OCI-LY3 (cell line): ENCODE results near the gene RPS28.
A peak's percentile ranks its signal among the peaks of the same experiment; 100 is the strongest.

Source experiments
- H2AFZ ChIP-seq: fragments of 200-600, 300-600 bp; shearing (Covaris generic); 2 replicates; pipeline ENCODE4 v1.6.0; 2014; ENCODE audit warnings: antibody characterized with exemption, low read depth, low read length
- H3K27ac ChIP-seq: fragments of 200-600, 300-600 bp; sonication (generic); 2 replicates; pipeline ENCODE4 v1.5.1; 2014; ENCODE audit warnings: mild to moderate bottlenecking, low read length, moderate library complexity, mixed read lengths
- H3K27me3 ChIP-seq: fragments of 200-600, 300-600 bp; sonication (generic); 2 replicates; pipeline ENCODE4 v1.6.1; 2014; ENCODE audit warnings: low read depth, low read length, mixed read lengths
- H3K36me3 ChIP-seq: fragments of 200-600, 300-600 bp; sonication (generic); replicated peaks from 2 replicates; pipeline ENCODE3; 2014; ENCODE audit warnings: low read depth, low read length, mixed read lengths
- H3K4me1 ChIP-seq: fragments of 300-600, 200-600 bp; sonication (generic); 2 replicates; pipeline ENCODE4 v1.6.1; 2014; ENCODE audit warnings: low read length, mixed read lengths
- H3K4me2 ChIP-seq: fragments of 200-600, 300-600 bp; sonication (generic); 2 replicates; pipeline ENCODE4 v1.6.1; 2014; ENCODE audit warnings: low read length, mixed read lengths
- H3K4me3 ChIP-seq: fragments of 300-600, 200-600 bp; sonication (generic); 2 replicates; pipeline ENCODE4 v1.5.1; 2014; ENCODE audit warnings: antibody characterized with exemption, mild to moderate bottlenecking, low read length, moderate library complexity
- H3K79me2 ChIP-seq: fragments of 300-600, 200-600 bp; shearing (Covaris generic); 2 replicates; pipeline ENCODE4 v1.6.1; 2014; ENCODE audit warnings: mild to moderate bottlenecking, low read length, mixed read lengths
- H3K9ac ChIP-seq: fragments of 300-600, 200-600 bp; shearing (Covaris generic); 2 replicates; pipeline ENCODE4 v1.6.0; 2014; ENCODE audit warnings: mild to moderate bottlenecking, low read length, moderate library complexity
- H3K9me3 ChIP-seq: fragments of 200-600, 300-600 bp; shearing (Covaris generic); 2 replicates; pipeline ENCODE4 v1.6.1; 2014; ENCODE audit warnings: low read length, mixed read lengths; ENCODE audit not compliant: insufficient read depth
- H4K20me1 ChIP-seq: fragments of 200-600, 300-600 bp; sonication (generic); 2 replicates; pipeline ENCODE4 v1.6.1; 2016; ENCODE audit warnings: low read length, mixed read lengths; ENCODE audit not compliant: insufficient read depth
- CTCF ChIP-seq: fragments of 200-600, 300-600 bp; sonication (generic); IDR thresholded peaks from 2 replicates; pipeline ENCODE4 v1.5.1; 2014; ENCODE audit warnings: antibody characterized with exemption, low read length, low read depth
- EZH2phosphoT487 ChIP-seq: fragments of 200-600 bp; shearing (Covaris generic); IDR thresholded peaks from 2 replicates; pipeline ENCODE4 v1.6.1; 2018; ENCODE audit warnings: antibody characterized with exemption, mixed run types, low read depth

Gene RPS28

GRCh38 chr19:8323781-8324185, 2.5 kb downstream of the RPS28 start:
- Histone ChIP-seq H3K9me3 (no peaks in the 10 kb centered on the region), H3K79me2 (peaks cover 46% of the 10 kb centered on the region), H3K4me2 (no peak overlapping the region), H4K20me1 (peaks cover 15% of the 10 kb centered on the region), H2AFZ (no peak overlapping the region), H3K4me1 (peaks cover 23% of the 10 kb centered on the region), H3K27me3 (no peaks in the 10 kb centered on the region), H3K27ac (no peak overlapping the region), H3K9ac (no peak overlapping the region), H3K4me3 (no peak overlapping the region), H3K36me3 (peaks cover 35% of the 10 kb centered on the region)
- TF ChIP-seq CTCF (no peak), EZH2phosphoT487 (no peak)

DNA sequence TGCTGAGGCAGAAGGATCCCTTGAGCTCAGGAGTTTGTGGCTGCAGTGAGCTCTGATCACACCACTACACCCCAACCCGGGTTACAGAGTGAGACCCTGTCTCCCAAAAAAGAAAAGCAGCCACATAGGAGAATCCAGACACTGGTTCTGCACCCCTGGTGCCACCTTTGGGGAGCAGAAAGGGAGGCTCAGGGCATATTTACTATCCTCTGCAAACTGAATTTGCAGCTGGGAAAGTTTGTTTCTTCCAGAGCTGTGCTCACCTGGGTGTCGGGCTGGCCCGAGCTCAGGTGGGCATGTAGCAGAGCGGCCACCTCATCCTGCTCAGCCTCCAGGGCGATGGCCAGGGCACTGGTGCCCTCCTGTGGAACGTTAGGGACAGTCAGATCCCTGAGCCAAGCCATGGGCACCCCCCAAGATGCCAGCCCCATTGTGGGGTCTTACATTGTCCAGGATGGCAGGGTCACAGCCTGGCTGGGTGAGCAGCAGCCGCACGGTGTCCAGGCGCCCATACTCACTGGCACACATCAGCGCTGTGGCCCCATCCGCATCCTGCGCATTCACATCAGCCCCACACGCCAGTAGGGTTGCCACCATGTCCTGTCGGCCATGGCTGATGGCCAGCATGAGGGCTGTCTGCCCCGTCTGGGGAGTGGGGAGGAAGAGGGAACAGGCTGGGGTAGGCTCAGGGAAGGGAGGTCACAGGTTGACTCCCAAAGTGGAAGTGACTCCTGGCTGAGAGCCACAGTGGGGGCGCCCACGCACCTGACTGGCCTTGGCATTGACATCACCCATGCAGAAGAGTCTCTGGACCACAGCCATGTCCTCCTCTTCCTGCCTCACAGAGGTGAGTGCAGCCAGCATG, 3.1 kb downstream of the RPS28 start:
- no peak for TF ChIP-seq EZH2phosphoT487
- TF ChIP-seq CTCF: peak; percentile 5; the same call in 1 of the 2 replicates
- H3K9me3 ChIP-seq: no peaks in the 10 kb centered on the region
- no peaks in the 10 kb centered on the region for H3K27me3 ChIP-seq
- H3K4me1 ChIP-seq: peaks cover 23% of the 10 kb centered on the region
- no peak overlapping the region for H3K4me2 ChIP-seq
- H4K20me1 ChIP-seq: peaks cover 15% of the 10 kb centered on the region
- peaks cover 32% of the 10 kb centered on the region for H3K36me3 ChIP-seq
- no peak overlapping the region for H2AFZ ChIP-seq
- no peak overlapping the region for H3K4me3 ChIP-seq
- peaks cover 41% of the 10 kb centered on the region for H3K79me2 ChIP-seq
- H3K9ac ChIP-seq: no peak overlapping the region
- no peak overlapping the region for H3K27ac ChIP-seq

GRCh38 chr19:8325454-8325853, 4.2 kb downstream of the RPS28 start:
- H3K36me3 ChIP-seq: peaks cover 32% of the 10 kb centered on the region
- H3K79me2 ChIP-seq: peaks cover 31% of the 10 kb centered on the region
- H2AFZ ChIP-seq: no peak overlapping the region
- no peak overlapping the region for H3K27ac ChIP-seq
- peaks cover 14% of the 10 kb centered on the region for H3K4me1 ChIP-seq
- H3K27me3 ChIP-seq: no peaks in the 10 kb centered on the region
- H4K20me1 ChIP-seq: peaks cover 15% of the 10 kb centered on the region
- no peak overlapping the region for H3K9ac ChIP-seq
- TF ChIP-seq CTCF: no peak
- no peak for TF ChIP-seq EZH2phosphoT487
- no peak overlapping the region for H3K4me3 ChIP-seq
- H3K4me2 ChIP-seq: no peak overlapping the region
- H3K9me3 ChIP-seq: no peaks in the 10 kb centered on the region

DNA sequence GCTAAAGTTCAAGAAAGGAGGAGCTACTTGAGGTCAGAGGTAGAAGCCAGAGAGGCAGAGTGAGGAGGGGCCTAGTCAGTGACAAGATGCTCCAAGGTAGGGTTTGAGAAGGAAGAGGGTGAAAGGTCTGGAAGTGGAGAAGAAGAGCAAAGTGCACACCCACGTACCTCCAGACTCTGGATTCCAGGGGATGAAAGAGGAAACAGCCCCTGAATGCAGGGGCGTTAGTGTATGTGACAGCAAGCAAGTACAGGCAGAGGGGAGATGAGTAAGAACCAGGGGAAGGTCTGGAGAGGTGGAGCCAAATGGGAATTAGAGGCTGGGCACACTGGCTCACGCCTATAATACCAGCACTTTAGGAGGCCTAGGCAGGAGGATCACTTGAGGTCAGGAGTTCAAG, 8.7 kb downstream of the RPS28 start:
- H3K9me3 ChIP-seq: no peaks in the 10 kb centered on the region
- H3K27me3 ChIP-seq: no peaks in the 10 kb centered on the region
- H3K9ac ChIP-seq: no peak overlapping the region

More for the DNA sequence above, 8.7 kb downstream of the RPS28 start:
- Histone ChIP-seq H3K4me3 (no peak overlapping the region), H3K4me1 (no peaks in the 10 kb centered on the region), H3K79me2 (no peaks in the 10 kb centered on the region), H3K36me3 (no peaks in the 10 kb centered on the region), H4K20me1 (no peaks in the 10 kb centered on the region), H3K4me2 (no peak overlapping the region), H2AFZ (no peak overlapping the region), H3K27ac (no peak overlapping the region)
- TF ChIP-seq CTCF: no peak
- TF ChIP-seq EZH2phosphoT487: no peak
